ENCODE measurements around the gene JAKMIP3. TPM values are rescaled to one million over a fixed set of nuclear protein-coding genes. Genes with fewer than 3 reads are reported as not detected.

The JAKMIP3 gene
- total RNA-seq, result 0.25 and 0.40 TPM in 2 replicates
- long read RNA-seq, partial matches to known transcripts, result 0 of 1 reads
- long read RNA-seq, other reads (novel, unspliced or antisense), result 1 of 1 reads

- Mint-ChIP-seq H3K4me3 (peak within 1 kb of the TSS; percentile 65), H3K9me3 (no peaks in the 10 kb centered on the region), H3K27me3 (ENCODE audit: low read depth) (peaks cover 15% of the 10 kb centered on the region), H3K36me3 (ENCODE audit: low read depth) (no peaks in the 10 kb centered on the region), H3K27ac (ENCODE audit: unreplicated experiment) (no peak within 1 kb of the TSS), H3K4me1 (peaks cover 14% of the 10 kb centered on the region)
- TF ChIP-seq, protein P1, sequence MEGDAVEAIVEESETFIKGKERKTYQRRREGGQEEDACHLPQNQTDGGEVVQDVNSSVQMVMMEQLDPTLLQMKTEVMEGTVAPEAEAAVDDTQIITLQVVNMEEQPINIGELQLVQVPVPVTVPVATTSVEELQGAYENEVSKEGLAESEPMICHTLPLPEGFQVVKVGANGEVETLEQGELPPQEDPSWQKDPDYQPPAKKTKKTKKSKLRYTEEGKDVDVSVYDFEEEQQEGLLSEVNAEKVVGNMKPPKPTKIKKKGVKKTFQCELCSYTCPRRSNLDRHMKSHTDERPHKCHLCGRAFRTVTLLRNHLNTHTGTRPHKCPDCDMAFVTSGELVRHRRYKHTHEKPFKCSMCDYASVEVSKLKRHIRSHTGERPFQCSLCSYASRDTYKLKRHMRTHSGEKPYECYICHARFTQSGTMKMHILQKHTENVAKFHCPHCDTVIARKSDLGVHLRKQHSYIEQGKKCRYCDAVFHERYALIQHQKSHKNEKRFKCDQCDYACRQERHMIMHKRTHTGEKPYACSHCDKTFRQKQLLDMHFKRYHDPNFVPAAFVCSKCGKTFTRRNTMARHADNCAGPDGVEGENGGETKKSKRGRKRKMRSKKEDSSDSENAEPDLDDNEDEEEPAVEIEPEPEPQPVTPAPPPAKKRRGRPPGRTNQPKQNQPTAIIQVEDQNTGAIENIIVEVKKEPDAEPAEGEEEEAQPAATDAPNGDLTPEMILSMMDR (conservative IDR thresholded peaks at IDR 0.05), result no peak
- no peak for DNase-seq (ENCODE audit: low read depth, low spot score)
Measured at GRCh38 chr10:132065491-132066105, at the start of gene JAKMIP3. Gene JAKMIP3 (plus strand): TSS chr10:132065946. CDS start chr10:132104809, 38,863 bp downstream.

GRCh38 chr10:132016514-132016913, 49.2 kb upstream of the JAKMIP3 start:
- no peak overlapping the region for H3K4me3 Mint-ChIP-seq
- TF ChIP-seq, protein P1 (conservative IDR thresholded peaks at IDR 0.05), result no peak
- no peak for DNase-seq (ENCODE audit: low read depth, low spot score)
- no peaks in the 10 kb centered on the region for H3K4me1 Mint-ChIP-seq
- H3K9me3 Mint-ChIP-seq, result no peaks in the 10 kb centered on the region
- peaks cover 11% of the 10 kb centered on the region for H3K27me3 Mint-ChIP-seq (ENCODE audit: low read depth)
- H3K27ac Mint-ChIP-seq (ENCODE audit: unreplicated experiment), result no peak overlapping the region
- no peaks in the 10 kb centered on the region for H3K36me3 Mint-ChIP-seq (ENCODE audit: low read depth)

DNA sequence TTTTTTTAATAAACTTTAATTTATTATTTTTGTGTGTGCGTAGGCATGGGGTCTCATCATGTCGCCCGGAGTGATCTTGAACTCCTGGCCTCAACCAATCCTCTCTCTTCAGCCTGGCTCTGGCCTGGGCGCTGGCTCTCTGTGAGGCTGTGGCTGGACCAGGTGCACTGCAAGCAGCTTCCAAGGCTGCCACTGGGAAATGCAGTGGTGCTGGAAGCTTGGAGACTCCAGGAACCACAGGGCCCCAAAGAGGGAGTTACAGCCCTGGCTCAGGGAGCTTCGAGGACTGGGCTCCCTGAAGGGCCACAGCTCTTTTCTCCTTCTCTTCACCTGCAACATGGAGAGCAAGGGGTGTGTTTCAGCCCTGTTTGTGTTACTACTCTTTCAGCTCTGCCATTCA, 47.3 kb upstream of the JAKMIP3 start:
- peaks cover 16% of the 10 kb centered on the region for H3K27me3 Mint-ChIP-seq (ENCODE audit: low read depth)
- DNase-seq (ENCODE audit: low read depth, low spot score), result no peak
- TF ChIP-seq, protein P1 (conservative IDR thresholded peaks at IDR 0.05), result no peak
- H3K27ac Mint-ChIP-seq (ENCODE audit: unreplicated experiment), result no peak overlapping the region
- H3K9me3 Mint-ChIP-seq, result no peaks in the 10 kb centered on the region
- no peaks in the 10 kb centered on the region for H3K36me3 Mint-ChIP-seq (ENCODE audit: low read depth)
- H3K4me3 Mint-ChIP-seq, result no peak overlapping the region
- H3K4me1 Mint-ChIP-seq, result peaks cover 5% of the 10 kb centered on the region

DNA sequence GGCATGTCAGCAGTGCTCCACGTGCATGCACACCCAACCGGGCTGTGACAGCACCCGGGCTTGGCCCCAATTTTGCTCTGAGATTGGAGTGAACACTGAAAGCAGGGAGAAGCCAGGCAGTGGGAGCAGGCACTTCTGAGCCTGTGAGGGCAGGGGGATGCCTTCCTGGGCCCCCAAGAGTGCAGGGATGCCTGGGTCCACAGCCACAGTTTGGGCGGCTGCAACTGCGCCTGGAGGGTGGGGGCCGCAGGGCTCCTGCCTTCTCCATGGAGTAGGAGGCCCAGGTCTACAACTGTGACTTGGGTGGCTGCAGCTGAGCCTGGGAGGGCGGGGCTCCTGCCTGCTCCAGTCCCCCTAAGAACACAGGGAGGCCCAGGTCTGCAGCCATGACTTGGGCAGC, 46.4 kb upstream of the JAKMIP3 start:
- Mint-ChIP-seq H3K4me3 (no peak overlapping the region), H3K4me1 (peaks cover 5% of the 10 kb centered on the region), H3K36me3 (ENCODE audit: low read depth) (no peaks in the 10 kb centered on the region)

DNA sequence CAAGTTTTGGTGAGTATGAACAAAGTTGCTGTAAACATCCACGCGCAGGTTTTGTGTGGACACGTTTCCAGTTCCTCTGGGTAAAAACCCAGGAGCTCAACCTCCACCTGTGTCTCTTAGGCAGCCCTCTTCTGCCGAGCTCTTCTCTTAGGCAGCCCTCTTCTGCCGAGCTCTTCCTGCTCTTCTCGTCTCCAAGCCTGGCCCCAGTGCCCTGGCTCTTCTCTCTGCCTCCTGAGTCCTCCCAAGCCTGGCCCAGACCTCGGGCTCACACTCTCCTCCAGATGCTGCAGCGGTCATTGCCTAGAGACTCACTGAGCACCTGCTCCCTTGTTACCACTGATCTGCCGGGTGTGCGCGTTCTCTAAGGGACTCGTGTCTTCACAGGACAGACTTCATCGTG, 45.3 kb upstream of the JAKMIP3 start:
- TF ChIP-seq, protein P1 (conservative IDR thresholded peaks at IDR 0.05), result no peak
- Mint-ChIP-seq H3K4me3 (no peak overlapping the region), H3K36me3 (ENCODE audit: low read depth) (no peaks in the 10 kb centered on the region), H3K27ac (ENCODE audit: unreplicated experiment) (no peak overlapping the region), H3K4me1 (peaks cover 5% of the 10 kb centered on the region), H3K9me3 (no peaks in the 10 kb centered on the region), H3K27me3 (ENCODE audit: low read depth) (peaks cover 36% of the 10 kb centered on the region)
- DNase-seq (ENCODE audit: low read depth, low spot score), result no peak

More for the DNA sequence above, 46.4 kb upstream of the JAKMIP3 start:
- no peaks in the 10 kb centered on the region for H3K9me3 Mint-ChIP-seq
- H3K27me3 Mint-ChIP-seq (ENCODE audit: low read depth), result peaks cover 26% of the 10 kb centered on the region
- DNase-seq (ENCODE audit: low read depth, low spot score), result no peak
- TF ChIP-seq, protein P1 (conservative IDR thresholded peaks at IDR 0.05), result no peak
- no peak overlapping the region for H3K27ac Mint-ChIP-seq (ENCODE audit: unreplicated experiment)

Data from neural crest cell (in vitro differentiated cells).